Prostate gland (tissue), 2 donors: ENCODE measurements around the gene ATP7B. TPM values are rescaled to one million over a fixed set of nuclear protein-coding genes. Genes with fewer than 3 reads are reported as not detected.
A peak's percentile ranks its signal among the peaks of the same experiment; 100 is the strongest.

ENCODE experiments used
- DNase-seq: peaks from one replicate; pipeline ENCODE4 v3.0.0-alpha.2; 2019; ENCODE audit warnings: low spot score
- H3K27ac ChIP-seq, 2 donors: fragments of 200-600 bp; sonication (generic); 2 replicates each; pipeline ENCODE4 v1.5.1; 2017 to 2019
- H3K27me3 ChIP-seq: fragments of 200-600 bp; sonication (generic); replicated peaks from 2 replicates; pipeline ENCODE4 v1.5.1; 2019; ENCODE audit not compliant: insufficient read depth
- H3K36me3 ChIP-seq, 2 donors: fragments of 200-600 bp; sonication (generic); 1 replicate in 1 of 2; 2 replicates in 1 of 2; pipeline versions ENCODE4 v1.5.1 to v1.8.1; 2017 to 2019
- H3K4me1 ChIP-seq: fragments of 200-600 bp; sonication (generic); replicated peaks from 2 replicates; pipeline ENCODE4 v1.5.1; 2019
- H3K4me3 ChIP-seq, 2 donors: fragments of 200-600 bp; sonication (generic); 2 replicates each; pipeline ENCODE4 v1.5.1; 2017 to 2019
- H3K9me3 ChIP-seq: fragments of 200-600 bp; sonication (generic); 2 replicates; pipeline ENCODE4 v1.5.1; 2017
- POLR2A ChIP-seq: fragments of 450-650 bp; IDR thresholded peaks from one replicate; pipeline ENCODE4 v1.6.1; 2016; ENCODE audit warnings: antibody characterized with exemption, mild to moderate bottlenecking
- POLR2AphosphoS5 ChIP-seq: sonication (generic); formaldehyde crosslinking; IDR thresholded peaks from one replicate; pipeline ENCODE4 v1.6.1; 2017; ENCODE audit warnings: antibody characterized with exemption
- WGBS: methylation state at CpG from one replicate; pipeline ENCODE4 v1.1.5; 2018; 5-methylcytosine and 5-hydroxymethylcytosine counted together
- intact Hi-C: fragments of 100-400 bp; cut with DNase I; formaldehyde crosslinking; loops from one replicate; pipeline ENCODE4 v1.14.2; 2022
- total RNA-seq, 2 donors: library from RNA; depleted of rRNA; stranded (reverse); fragments of >200 nt; gene quantifications; one replicate each; pipeline ENCODE4 v1.1.0, GENCODE V29; 2016
- TF ChIP-seq, protein P1 (sequence below), 4 experiments: fragments of 200-600 bp in 2 of 4; fragments of 450-650 bp in 2 of 4; sonication (generic) in 2 of 4; IDR thresholded peaks; 1 replicate in 3 of 4; 2 replicates in 1 of 4; pipeline ENCODE4 v1.5.1; 2016 to 2019; ENCODE audit warnings: antibody characterized with exemption in 4 of 4, mild to moderate bottlenecking in 2 of 4, moderate library complexity in 2 of 4

Gene ATP7B
- total RNA-seq, 2 donors from 2014 or later = 6.2 to 8.2 TPM

DNA sequence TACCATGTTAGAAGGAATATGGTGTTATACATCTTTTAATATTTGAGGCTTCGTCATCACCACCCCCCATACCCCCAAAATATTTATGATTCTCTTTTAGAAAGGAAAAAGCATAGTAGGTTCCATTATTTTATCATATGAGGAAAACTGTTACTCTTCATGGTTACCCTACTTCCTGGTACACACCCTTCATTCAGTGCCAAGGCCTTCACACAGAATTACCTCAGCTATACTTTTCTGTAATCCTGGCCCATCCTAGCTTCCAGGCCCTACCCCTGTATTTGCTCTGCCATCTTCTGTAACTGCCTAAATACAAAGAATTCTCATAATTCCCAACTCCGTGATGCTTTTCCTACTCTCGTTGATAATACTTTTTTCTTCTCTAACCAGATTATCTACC is 8.9 kb upstream of the ATP7B start:
- TF ChIP-seq POLR2AphosphoS5 (no peak), POLR2A (no peak)
- TF ChIP-seq, protein P1, sequence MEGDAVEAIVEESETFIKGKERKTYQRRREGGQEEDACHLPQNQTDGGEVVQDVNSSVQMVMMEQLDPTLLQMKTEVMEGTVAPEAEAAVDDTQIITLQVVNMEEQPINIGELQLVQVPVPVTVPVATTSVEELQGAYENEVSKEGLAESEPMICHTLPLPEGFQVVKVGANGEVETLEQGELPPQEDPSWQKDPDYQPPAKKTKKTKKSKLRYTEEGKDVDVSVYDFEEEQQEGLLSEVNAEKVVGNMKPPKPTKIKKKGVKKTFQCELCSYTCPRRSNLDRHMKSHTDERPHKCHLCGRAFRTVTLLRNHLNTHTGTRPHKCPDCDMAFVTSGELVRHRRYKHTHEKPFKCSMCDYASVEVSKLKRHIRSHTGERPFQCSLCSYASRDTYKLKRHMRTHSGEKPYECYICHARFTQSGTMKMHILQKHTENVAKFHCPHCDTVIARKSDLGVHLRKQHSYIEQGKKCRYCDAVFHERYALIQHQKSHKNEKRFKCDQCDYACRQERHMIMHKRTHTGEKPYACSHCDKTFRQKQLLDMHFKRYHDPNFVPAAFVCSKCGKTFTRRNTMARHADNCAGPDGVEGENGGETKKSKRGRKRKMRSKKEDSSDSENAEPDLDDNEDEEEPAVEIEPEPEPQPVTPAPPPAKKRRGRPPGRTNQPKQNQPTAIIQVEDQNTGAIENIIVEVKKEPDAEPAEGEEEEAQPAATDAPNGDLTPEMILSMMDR (IDR thresholded peaks at IDR 0.05) = no peak
- no peak overlapping the region for H3K4me3 ChIP-seq
- H3K36me3 ChIP-seq = no peaks in the 10 kb centered on the region

DNA sequence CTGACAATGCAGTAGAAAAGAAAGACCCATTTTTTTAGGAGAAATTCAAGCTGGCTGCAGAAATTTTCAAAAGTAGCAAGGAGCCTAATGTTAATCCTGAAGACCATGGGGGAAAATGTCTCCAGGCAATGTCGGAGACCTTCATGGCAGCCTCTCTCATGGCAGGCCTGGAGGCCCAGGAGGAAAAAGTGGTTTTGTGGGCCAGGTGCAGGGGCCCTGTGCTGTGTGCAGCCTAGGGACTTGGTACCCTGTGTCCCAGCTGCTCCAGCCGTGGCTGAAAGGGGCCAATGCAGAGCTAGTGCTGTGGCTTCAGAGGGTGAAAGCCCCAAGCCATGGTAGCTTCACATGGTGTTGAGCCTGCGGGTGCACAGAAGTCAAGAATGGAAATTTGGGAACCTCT is 5.0 kb upstream of the ATP7B start:
- H3K9me3 ChIP-seq = no peaks in the 10 kb centered on the region
- WGBS = 98% methylated on average over 3 of the region's 3 CpGs
- no peak overlapping the region for H3K27ac ChIP-seq
- H3K4me1 ChIP-seq = no peaks in the 10 kb centered on the region
- no peak for TF ChIP-seq POLR2AphosphoS5
- TF ChIP-seq, protein P1 (IDR thresholded peaks at IDR 0.05) = no peak
- no peak for TF ChIP-seq POLR2A
- no peaks in the 10 kb centered on the region for H3K27me3 ChIP-seq
- H3K36me3 ChIP-seq = no peaks in the 10 kb centered on the region
- no peak overlapping the region for H3K4me3 ChIP-seq
- DNase-seq = no peak
- intact Hi-C loops = loop anchor here (10.0 kb wide), 2 partner anchors 179 to 201 kb away; no protein-coding TSS in a partner anchor

More for the DNA sequence above, 8.9 kb upstream of the ATP7B start:
- WGBS = 94% methylated on average over 3 of the region's 3 CpGs
- H3K9me3 ChIP-seq = no peaks in the 10 kb centered on the region
- intact Hi-C loops = no loop called here
- no peaks in the 10 kb centered on the region for H3K27me3 ChIP-seq
- DNase-seq = no peak
- no peaks in the 10 kb centered on the region for H3K4me1 ChIP-seq
- no peak overlapping the region for H3K27ac ChIP-seq

DNA sequence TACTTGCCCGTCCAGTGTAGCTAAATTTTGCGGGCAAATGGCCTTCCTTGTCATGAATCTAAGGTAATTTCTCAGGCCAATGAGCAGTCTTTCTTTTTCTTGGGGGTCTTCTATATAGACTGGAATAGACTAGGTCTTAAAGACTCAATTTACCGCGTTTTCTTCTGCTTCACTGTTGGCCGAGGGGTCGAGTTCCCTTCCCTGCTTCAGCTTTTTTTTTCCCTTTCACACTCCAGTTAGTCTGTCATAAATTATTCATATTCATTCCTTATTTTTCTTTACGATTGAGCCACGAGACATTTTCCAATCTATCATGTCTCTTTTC is 1.2 kb upstream of the ATP7B start:
- WGBS = 0% methylated on average over 8 of the region's 8 CpGs
- intact Hi-C loops = loop anchor here (5.0 to 10.0 kb wide), 3 partner anchors 182 to 440 kb away; partner anchors contain the start of gene VPS36
- H3K9me3 ChIP-seq = no peaks in the 10 kb centered on the region

DNA sequence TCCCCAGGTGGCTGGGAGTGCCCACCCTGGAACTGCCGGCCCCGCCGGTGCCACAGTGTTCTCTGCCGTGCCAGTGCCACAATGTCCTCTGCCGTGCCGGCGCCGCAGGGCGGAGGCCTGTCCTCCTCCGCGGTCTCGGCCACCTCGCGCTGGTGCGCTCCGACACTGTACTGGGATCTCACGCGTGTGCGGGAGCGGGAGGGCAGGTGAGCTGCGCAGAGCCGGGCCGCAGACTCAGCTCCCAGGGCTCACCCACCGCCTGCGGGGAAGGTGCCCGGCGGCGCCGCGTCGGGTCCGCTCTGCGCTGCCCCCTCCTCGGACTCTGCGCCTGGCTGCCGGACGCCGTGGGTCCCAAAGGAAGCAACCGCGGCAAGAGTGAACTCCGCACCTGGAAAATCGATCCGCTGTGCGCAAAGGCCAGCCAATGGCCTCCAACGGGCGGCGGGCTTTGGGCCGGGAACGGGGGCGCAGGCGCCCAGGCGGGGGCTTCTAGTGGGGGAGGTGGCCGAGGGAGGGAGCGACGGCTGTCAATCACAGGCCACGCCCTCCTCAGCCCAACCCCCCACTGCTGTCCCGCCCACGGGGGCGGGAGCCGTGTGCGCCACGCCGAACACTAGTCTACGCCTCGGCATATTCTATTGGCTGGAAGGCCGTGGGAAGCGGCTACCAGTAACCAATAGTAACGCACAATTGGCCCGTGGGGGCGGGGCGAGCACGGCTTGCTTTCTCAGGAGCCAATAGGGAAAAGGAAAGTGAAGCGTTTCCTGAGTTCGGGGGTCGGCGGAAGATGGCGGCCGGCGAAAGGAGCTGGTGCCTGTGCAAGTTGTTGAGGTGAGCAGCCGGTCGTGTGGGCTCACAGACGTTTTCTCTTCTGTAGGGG is 622 bp upstream of the ATP7B start, which contains the start of gene ALG11:
TSS of gene ALG11 (plus strand) at position 767 of the 880 bp plus-strand sequence. CDS start at position 788, 21 bp downstream.
- peak within 1 kb of the TSS; percentile 79 to 81 for H3K27ac ChIP-seq
- peak; percentile 99 for DNase-seq
- intact Hi-C loops = loop anchor here (5.0 to 10.0 kb wide), 3 partner anchors 183 to 440 kb away; partner anchors contain the start of gene VPS36
- no peaks in the 10 kb centered on the region for H3K36me3 ChIP-seq
- WGBS = under 1% methylated on average over 69 of the region's 82 CpGs
- H3K27me3 ChIP-seq = no peaks in the 10 kb centered on the region
- peak within 1 kb of the TSS; percentile 65 to 67 for H3K4me3 ChIP-seq
- H3K4me1 ChIP-seq = no peaks in the 10 kb centered on the region
- no peaks in the 10 kb centered on the region for H3K9me3 ChIP-seq
- TF ChIP-seq POLR2A = no peak
- peak; percentile 92 for TF ChIP-seq POLR2AphosphoS5
- TF ChIP-seq, protein P1 (IDR thresholded peaks at IDR 0.05) = peak in 2 of 4 experiments; percentile 4 to 12

More for the DNA sequence above, 1.2 kb upstream of the ATP7B start:
- Histone ChIP-seq H3K4me1 (no peaks in the 10 kb centered on the region), H3K27me3 (no peaks in the 10 kb centered on the region), H3K27ac (peak overlapping the region; percentile 31 to 64), H3K4me3 (peak overlapping the region; percentile 65 to 67), H3K36me3 (no peaks in the 10 kb centered on the region)
- no peak for DNase-seq
- TF ChIP-seq POLR2AphosphoS5 (no peak), POLR2A (no peak)
- TF ChIP-seq, protein P1 (IDR thresholded peaks at IDR 0.05) = no peak
